Stimulated activated CD4-positive, alpha-beta T cell treated with anti-CD3 and anti-CD28 coated beads, TNF-alpha, amount 100 ng/mL, for 4 hours (primary cell): ENCODE measurements around the gene MVP.
A peak's percentile ranks its signal among the peaks of the same experiment; 100 is the strongest.
"Not testable (repeated sequence)": the region's sequence is repeated elsewhere in the genome, so short reads cannot be mapped to it uniquely, and the experiment has no call there.

Source experiments
- DNase-seq, 3 experiments: peaks; one replicate each; pipeline ENCODE4 v3.0.0-alpha.2; 2020; ENCODE audit warnings: low read depth in 3 of 3

MVP gene

DNA sequence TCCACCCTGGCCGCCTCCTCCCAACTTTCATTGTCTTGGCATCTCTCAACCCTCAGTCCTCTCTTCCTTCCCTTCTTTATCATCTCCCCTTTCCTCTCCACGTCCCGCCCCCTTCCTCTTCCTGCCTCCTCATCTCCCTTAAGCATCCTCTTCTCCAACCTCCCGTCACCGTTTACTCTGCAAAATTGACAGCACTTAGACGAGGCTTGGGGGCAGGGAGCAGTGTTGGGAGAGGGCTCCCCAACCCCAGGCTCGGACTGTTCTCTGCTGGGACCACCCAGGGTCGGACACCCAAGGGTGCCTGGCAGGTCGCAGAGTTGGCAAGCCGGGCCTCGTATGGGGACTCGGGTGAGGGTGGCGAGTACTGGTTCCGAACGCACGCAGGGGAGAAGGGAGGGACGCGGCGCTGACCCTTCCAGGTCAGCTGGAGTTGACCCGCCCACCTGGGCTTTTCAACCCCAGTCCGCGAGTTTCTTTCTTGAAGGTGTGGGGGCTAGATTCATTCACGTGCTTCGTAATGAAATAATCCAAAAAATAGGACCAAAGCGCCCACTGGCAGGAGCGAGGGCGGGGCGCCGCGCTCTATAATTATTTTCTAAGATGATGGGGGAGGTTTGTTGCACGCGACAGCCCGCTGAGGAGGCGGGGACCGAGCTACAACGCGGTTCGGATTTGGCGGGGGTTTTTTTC, 5.1 kb upstream of the MVP start:
- DNase-seq: no peak

DNA sequence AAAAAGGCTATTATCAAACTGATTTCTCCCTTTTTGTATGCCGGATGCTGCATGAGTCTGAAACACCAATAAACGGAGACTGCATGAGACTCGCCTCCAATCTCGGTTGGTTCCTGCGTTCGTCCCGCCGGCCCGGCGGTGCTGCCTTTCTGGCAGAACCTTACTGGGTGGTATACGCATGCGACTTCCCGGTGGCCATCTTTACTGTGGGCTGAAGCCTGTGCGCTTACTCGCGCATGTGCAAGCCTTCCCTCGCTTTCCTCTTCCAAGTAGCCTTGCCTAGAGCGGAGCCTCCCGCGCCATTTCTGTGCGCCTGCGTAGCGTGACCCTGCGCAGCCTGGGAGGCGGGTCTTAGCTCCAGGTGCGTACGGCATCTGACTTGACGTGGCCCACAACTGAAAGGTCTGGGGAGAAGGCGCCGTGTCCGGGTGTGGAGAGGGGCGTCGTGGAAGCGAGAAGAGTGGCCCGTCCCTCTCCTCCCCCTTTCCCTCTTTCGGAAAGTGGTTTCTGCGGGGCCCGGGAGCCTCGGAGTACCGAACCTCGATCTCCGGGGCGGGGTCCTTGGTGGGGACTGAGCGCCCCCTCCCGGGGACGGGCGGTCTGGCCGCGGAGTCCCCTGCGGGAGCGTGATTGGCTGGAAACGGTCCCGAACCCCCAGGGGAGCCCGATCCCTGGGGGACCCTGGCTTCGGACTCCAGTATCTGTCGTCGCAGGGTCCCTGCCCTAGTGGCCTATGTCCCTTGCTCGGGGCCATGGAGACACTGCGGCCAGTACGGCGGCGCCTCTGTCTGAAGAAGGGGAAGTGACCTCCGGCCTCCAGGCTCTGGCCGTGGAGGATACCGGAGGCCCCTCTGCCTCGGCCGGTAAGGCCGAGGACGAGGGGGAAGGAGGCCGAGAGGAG, 4.2 kb upstream of the MVP start, which contains the start of gene PAGR1:
Gene PAGR1 (plus strand): TSS at position 360 of the 901 bp plus-strand sequence. CDS start 374 bp downstream, at position 734.
- DNase-seq: peak; percentile 92 to 98 (median 97)

DNA sequence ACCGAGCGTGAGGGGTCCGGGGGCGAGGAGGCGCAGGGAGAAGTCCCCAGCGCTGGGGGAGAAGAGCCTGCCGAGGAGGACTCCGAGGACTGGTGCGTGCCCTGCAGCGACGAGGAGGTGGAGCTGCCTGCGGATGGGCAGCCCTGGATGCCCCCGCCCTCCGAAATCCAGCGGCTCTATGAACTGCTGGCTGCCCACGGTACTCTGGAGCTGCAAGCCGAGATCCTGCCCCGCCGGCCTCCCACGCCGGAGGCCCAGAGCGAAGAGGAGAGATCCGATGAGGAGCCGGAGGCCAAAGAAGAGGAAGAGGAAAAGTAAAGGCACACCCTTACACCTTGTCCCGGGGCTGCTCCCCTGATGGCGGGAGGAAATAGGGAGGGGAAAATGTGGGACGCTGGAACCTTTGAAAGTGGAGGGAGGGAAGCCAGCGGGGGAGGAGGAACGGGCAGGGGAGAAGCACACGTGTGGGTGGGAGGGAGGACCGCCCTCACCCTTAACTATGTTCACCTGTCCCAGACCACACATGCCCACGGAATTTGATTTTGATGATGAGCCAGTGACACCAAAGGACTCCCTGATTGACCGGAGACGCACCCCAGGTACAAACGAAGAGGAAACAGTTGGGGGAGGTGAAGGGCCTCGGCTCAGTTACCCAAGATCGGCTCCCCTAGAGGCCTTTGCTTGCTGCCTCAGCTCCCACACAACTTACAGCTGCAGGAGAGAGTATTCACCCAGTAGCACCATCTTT, 3.4 kb upstream of the MVP start:
- no peak for DNase-seq

DNA sequence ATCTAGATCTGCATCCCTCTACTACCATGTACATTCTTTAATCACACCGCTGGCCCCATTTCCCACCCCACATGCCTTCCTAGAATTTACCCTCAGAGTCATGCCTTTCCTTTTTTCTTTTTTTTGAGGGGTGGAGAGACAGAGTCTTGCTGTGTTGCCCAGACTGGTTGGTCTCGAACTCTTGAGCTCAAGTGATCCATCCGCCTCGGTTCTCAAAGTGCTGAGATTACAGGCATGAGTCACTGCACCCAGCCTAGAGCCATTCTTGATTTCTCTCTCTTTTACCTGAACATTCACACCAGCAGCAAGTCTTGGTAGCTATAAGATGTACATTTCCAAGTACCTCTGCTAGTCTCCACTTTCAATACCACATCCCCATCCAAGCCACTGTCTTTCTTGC, 2.2 kb upstream of the MVP start:
- DNase-seq: no peak

DNA sequence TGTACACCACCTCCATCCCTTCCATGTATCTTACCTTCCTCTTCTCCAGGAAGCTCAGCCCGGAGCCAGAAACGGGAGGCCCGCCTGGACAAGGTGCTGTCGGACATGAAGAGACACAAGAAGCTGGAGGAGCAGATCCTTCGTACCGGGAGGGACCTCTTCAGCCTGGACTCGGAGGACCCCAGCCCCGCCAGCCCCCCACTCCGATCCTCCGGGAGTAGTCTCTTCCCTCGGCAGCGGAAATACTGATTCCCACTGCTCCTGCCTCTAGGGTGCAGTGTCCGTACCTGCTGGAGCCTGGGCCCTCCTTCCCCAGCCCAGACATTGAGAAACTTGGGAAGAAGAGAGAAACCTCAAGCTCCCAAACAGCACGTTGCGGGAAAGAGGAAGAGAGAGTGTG, 756 bp upstream of the MVP start:
- DNase-seq: no peak

DNA sequence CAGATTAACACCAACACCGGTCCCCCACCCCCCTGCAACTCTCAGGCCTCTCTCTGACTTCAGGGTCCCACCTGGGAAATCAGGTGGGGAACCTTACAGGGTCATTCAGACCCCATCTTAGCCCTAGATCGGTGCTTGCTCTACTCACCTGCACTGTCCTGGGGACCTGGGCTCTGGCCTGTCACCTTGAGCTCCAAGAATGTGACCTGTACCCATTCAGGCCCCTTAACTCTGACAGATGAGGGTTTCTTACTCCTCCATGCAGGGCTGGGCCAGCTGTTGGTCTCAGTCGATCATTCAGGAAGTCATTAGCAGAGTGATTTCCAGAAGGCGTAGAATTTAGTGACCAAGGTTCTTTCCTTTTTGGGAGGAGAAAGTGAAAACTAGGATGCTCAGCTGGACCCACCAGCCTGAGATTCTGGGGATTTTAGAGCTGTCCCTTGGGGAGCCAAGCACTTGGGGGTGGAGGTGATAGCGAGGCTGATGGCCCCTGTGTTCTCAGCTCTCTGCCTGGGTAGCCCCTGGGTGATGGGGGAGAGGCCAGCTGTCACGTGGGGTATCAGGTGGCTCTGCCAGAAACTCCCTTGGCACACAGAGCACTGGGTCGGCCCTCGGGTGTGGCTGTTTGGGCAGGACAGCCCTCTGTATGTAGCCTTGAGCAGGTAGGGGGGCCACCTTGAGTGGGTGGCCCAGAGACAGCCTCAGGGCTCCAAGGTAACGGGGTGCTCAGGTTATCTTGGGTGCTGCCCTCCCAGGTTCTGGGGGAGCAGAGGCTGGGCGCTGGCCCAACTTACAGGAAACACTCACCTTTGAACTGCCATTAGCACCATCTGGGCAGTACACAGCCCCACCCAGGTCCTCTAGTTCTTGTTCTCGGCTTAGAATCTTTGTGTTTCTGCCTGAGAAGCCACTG, 724 bp downstream of the MVP start:
- no peak for DNase-seq

DNA sequence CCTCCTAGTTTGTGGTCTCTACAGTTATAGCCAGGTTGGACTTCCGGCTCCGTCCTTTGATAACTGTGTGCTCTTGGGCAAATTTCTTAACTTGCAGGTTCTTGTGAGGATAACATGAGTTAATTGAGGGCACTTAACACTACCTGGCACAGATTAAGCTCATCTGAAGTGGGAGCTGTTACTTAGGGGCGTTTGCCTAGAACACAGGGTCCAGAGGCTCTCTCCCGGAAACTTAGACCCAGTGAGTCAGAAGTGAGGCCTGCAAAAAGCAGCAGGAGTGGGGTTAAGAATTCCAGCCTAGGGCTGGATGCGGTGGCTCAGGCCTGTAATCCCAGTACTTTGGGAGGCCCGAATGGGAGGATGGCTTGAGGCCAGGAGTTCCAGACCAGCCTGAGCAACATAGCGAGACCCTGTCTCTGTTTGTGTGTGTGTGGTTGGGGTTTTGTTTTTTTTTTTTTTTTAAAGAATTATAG, 1.4 kb downstream of the MVP start:
- DNase-seq: no peak

DNA sequence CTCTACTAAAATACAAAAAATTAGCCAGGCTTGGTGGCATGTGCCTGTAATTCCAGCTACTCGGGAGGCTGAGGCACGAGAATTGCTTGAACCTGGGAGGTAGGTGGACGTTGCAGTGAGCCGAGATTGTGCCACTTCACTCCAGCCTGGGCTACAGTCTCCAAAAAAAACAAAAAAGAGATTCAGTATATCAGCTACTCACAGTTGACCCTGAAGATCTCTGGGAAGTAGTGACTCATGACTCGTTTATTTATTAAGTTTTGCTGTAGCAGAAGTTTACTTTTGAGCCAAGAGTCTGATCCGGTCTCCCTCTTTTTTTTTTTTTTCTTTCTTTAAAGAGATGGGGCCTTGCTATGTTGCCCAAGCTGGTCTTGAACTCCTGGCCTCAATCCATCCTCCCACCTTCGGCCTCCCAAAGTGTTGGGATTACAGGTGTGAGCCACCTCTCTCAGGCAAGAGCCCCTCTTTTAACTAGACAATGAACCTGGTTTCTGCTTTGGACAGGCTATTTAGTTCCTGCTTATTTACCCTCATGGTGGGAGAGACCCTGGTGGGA, 4.4 kb downstream of the MVP start:
- no peak for DNase-seq

DNA sequence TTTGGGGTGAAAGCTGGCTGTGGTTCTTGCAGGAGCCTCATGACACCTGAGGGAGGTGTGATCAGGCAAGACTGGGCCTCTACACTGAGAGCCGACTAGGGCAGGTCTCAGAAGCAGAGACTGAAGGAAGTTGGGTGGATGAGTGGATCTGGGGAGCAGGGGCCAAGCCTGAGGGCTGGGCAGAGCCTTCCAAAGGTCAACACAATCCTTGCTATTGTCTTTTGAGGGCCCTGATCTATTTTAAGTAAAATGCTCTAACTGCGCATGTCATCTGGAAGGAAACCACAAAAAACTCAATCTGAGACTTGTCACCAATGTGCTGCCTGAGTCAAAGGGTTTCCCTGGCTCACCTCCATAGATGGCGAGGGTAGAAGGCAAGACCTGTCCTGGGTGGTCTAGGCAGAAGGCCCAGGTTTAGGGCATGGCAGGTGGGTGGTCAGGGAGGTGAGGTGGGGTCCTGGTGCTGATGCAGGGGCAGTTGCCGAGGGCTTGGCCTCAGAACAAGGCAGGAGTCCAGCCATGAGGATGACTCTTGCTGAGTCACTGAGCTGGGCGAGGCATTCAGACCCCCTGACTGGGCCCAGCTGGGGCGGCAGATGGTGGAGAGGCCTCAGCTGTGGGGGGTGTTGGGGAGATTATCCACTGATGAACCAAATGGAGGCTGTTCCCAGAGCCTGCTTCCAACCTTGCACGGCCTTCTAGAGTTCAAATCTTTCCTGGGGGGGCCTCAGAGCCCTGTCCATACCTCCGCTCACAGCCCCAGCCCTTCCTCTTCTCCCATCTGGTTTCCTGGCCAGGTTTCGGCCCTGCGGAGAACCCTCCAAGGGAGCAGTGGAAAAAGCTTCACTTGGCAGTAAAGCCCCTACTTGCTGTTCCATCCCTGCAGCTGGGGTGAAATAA, 5.1 kb downstream of the MVP start:
- no peak for DNase-seq

DNA sequence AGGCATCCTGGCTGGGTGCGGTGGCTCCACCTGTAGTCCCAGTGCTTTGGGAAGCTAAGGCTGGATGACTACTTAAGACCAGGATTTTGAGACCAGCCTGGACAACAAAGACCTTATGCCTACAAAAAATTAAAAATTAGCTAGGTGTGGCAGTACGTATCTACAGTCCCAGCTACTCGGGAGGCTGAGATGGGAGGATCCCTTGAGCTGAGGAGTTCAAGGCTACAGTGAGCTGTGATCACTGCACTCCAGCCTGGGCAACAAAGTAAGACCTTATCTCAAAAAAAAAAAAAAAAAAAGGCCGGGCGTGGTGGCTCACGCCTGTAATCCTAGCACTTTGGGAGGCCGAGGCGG, 6.1 kb downstream of the MVP start:
- DNase-seq: no peak

DNA sequence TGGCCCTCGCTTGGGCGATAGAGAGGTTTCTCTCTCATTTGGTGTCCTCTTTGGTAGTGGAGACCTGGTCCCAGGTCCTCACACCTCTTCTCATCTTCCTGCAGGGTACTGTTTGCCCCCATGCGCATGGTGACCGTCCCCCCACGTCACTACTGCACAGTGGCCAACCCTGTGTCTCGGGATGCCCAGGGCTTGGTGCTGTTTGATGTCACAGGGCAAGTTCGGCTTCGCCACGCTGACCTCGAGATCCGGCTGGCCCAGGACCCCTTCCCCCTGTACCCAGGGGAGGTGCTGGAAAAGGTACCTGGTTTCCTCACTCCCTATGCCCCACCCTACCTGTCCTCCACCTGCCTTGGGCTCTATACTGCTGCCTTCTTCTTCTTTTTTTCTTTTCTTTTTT, 10.5 kb downstream of the MVP start:
- no peak for DNase-seq

DNA sequence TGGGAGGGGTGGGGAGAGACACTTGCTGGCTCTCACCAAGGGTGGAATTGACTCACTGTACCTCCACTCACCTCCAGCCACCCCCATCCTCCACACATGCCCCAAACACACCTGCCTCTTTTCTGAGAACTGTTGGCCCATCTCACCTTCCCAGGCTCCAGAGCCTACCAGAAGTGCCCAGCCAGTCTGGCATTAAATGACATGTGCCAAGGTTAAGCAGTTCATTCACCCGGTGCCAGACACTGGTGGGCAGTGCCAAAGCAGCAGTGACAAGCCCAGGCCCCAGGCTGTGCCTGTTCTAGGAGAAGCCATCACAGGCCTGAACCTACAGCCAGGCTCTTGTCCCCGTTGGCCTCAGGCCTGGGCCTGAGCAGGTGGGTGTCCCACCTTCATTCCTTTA, 11.2 kb downstream of the MVP start:
- DNase-seq: no peak

DNA sequence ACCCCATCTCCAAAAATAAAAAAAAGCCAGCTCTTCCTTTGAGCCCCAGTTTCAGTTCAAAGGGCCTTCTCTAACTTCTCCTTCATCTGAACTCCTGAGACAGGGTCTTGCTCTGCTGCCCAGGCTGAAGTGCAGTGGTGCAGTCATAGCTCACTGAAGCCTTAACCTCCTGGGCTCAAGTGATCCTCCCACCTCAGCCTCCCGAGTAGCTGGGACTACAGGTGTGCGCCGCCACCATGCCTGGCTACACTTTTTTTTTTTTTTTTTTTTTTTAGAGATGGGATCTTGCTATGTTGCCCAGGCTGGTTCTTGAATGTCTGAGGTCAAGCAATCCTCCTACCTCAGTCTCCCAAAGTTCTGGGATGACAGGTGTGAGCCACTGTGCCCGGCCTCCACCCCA, 13.0 kb downstream of the MVP start:
- not testable (repeated sequence) for DNase-seq

DNA sequence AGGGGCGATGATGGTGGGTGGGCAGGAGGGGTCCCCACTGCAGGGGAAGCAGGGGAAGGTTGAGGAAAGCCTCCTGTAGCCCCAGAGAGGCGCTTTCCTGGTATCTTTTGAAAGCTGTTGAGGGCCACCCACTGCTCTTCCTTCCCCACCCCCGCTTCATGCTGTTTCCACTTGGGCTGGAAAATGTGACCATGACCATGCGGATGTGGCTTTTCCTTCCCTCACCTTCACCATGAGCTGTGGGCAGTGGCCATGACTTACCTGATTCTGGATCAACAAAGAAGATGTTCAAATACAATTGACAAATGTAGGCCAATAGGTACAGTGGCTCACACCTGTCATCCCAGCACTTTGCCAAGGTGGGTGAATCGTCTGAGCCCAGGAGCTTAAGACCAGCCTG, 13.8 kb downstream of the MVP start:
- no peak for DNase-seq

DNA sequence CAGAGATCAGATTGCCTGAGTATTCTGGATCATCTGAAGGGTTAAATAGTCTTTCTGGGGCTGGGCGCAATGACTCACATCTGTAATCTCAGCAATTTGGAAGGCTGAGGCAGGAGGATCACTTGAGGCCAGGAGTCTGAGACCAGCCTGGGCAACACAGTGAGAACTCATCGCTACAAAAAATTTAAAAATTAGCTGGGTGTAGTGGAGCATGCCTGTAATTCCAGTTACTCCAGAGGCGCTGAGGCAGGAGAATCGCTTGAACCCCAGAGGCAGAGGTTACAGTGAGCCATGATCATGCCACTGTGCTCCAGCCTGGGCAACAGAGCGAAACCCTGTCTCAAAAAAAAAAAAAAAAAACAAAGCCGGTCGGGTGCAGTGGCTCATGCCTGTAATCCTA, 15.7 kb downstream of the MVP start:
- no peak for DNase-seq

DNA sequence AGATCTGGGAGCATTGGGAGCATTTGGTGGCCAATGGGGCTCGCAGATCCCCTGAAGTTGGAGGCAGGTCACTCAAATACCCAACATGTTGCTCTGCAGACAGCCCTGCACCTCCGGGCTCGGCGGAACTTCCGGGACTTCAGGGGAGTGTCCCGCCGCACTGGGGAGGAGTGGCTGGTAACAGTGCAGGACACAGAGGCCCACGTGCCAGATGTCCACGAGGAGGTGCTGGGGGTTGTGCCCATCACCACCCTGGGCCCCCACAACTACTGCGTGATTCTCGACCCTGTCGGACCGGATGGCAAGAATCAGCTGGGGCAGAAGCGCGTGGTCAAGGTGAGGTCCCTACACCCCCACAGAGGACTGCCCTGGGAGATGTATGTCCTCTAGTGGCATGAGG, 16.4 kb downstream of the MVP start:
- no peak for DNase-seq

DNA sequence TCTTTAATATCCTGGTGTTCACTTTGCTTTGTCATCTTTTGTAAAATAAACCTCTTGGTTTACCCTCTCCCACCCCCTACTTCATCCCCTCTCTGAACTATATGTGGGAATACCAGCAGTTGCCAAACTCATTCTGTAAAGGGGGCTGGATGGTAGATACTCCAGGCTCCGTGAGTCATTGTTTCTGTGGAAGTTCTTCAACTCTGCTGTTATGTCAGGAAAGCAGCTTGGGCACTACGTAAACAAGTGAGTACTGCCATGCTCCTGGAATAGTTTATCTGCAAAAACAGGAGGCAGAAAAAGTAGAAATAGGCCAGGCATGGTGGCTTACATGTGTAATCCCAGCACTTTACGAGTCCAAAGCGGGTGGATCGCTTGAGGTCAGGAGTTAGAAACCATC, 17.6 kb downstream of the MVP start:
- no peak for DNase-seq

DNA sequence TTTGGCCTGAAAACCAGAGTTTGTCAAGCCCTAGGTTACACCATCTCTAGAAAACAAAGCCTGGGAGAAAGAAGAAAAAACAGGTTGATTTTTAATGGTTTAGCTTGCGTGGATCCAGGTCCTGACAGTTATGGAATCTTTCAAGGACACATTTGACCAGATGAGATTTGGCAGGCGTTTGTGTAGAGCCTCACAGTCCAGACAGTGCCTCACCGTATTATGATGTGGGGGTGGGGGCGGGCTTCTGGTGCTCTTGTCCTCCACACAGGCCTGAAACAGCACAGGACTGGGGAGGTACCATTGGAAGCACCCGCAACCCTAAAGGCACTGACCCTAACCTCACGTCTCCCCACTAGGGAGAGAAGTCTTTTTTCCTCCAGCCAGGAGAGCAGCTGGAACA, 19.6 kb downstream of the MVP start:
- no peak for DNase-seq

DNA sequence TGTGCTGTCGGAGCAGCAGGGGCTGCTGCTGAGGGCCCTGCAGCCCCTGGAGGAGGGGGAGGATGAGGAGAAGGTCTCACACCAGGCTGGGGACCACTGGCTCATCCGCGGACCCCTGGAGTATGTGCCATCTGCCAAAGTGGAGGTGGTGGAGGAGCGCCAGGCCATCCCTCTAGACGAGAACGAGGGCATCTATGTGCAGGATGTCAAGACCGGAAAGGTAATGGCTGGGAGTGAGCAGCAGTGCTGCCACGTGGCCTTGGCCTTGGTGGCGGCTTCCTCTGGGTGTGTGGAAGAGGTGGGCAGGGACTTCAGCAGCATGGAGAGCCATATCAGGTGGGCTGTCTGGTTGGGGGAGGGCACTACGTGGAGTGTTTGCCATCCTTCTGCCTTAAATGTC, 20.0 kb downstream of the MVP start:
- no peak for DNase-seq

DNA sequence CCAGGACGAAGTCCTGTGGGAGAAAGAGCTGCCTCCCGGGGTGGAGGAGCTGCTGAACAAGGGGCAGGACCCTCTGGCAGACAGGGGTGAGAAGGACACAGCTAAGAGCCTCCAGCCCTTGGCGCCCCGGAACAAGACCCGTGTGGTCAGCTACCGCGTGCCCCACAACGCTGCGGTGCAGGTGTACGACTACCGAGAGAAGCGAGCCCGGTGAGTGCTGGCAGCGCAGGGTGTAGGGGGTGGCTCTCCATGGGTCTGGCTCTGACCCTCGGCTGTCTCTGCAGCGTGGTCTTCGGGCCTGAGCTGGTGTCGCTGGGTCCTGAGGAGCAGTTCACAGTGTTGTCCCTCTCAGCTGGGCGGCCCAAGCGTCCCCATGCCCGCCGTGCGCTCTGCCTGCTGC, 21.4 kb downstream of the MVP start:
- DNase-seq: no peak
